ENCODE results near the gene NRXN3. TPM values are rescaled to one million over a fixed set of nuclear protein-coding genes. Genes with fewer than 3 reads are reported as not detected.

NRXN3 gene
- total RNA-seq, 4 donors from 2014 or later, result 4.1 to 11.9 (median 5.8) TPM

- no peak overlapping the region for H3K4me3 ChIP-seq
- TF ChIP-seq CTCF (IDR thresholded peaks at IDR 0.05), result no peak
- no peak for TF ChIP-seq POLR2A (IDR thresholded peaks at IDR 0.05)
- no peak for TF ChIP-seq POLR2AphosphoS5 (IDR thresholded peaks at IDR 0.05)
- TF ChIP-seq EP300 (IDR thresholded peaks at IDR 0.05; ENCODE audit: low read depth), result no peak
- H3K27ac ChIP-seq, result no peak overlapping the region
- H3K9me3 ChIP-seq, result no peaks in the 10 kb centered on the region
- intact Hi-C loops (cut with DNase I; ENCODE audit: low total_unique reads) (no loop called here), in situ Hi-C loops (cut with MboI; ENCODE audit: low pct_ligation_motif_present in 1 of 4, low pct_unique_long_range_greater_than_20kb in 1 of 4, low sequenced_read_pairs in 3 of 4) (no loop called here)
- DNase-seq, result no peak
- H3K27me3 ChIP-seq, result no peaks in the 10 kb centered on the region
- no peaks in the 10 kb centered on the region for H3K36me3 ChIP-seq
- no peaks in the 10 kb centered on the region for H3K4me1 ChIP-seq
- 78 to 88% methylated on average over 2 of the region's 2 CpGs for WGBS, 2 donors (ENCODE audit: low coverage in 1 of 2)
Measured at GRCh38 chr14:79878785-79879184, 1708.6 kb downstream of the NRXN3 start.

GRCh38 chr14:79881299-79881698, 1711.1 kb downstream of the NRXN3 start:
- TF ChIP-seq EP300 (IDR thresholded peaks at IDR 0.05; ENCODE audit: low read depth), result no peak
- no peak for TF ChIP-seq CTCF (IDR thresholded peaks at IDR 0.05)
- no peak for TF ChIP-seq POLR2A (IDR thresholded peaks at IDR 0.05)
- no peak for TF ChIP-seq POLR2AphosphoS5 (IDR thresholded peaks at IDR 0.05)

GRCh38 chr14:79890527-79890926, 1720.4 kb downstream of the NRXN3 start:
- in situ Hi-C loops (cut with MboI; ENCODE audit: low pct_ligation_motif_present in 1 of 4, low pct_unique_long_range_greater_than_20kb in 1 of 4, low sequenced_read_pairs in 3 of 4), result no loop called here
- no peaks in the 10 kb centered on the region for H3K36me3 ChIP-seq
- no peak overlapping the region for H3K4me3 ChIP-seq
- intact Hi-C loops (cut with DNase I; ENCODE audit: low total_unique reads), result no loop called here
- WGBS, 2 donors (ENCODE audit: low coverage in 1 of 2), result 38 to 49% methylated on average over 4 of the region's 4 CpGs
- no peak overlapping the region for H3K27ac ChIP-seq
- H3K27me3 ChIP-seq, result no peaks in the 10 kb centered on the region
- H3K4me1 ChIP-seq, result peaks cover 0 to under 1% (median 0%) of the 10 kb centered on the region in 4 donors
- no peak for TF ChIP-seq CTCF (IDR thresholded peaks at IDR 0.05)
- TF ChIP-seq POLR2A (IDR thresholded peaks at IDR 0.05), result no peak
- no peak for TF ChIP-seq EP300 (IDR thresholded peaks at IDR 0.05; ENCODE audit: low read depth)
- no peak for TF ChIP-seq POLR2AphosphoS5 (IDR thresholded peaks at IDR 0.05)
- no peaks in the 10 kb centered on the region for H3K9me3 ChIP-seq
- no peak for DNase-seq

More at GRCh38 chr14:79881299-79881698, 1711.1 kb downstream of the NRXN3 start:
- in situ Hi-C loops (cut with MboI; ENCODE audit: low pct_ligation_motif_present in 1 of 4, low pct_unique_long_range_greater_than_20kb in 1 of 4, low sequenced_read_pairs in 3 of 4), result no loop called here
- H3K27me3 ChIP-seq, result no peaks in the 10 kb centered on the region
- 46 to 53% methylated on average over 3 to 4 of the region's 4 CpGs for WGBS, 2 donors (ENCODE audit: low coverage in 1 of 2)
- no peak overlapping the region for H3K27ac ChIP-seq
- no peaks in the 10 kb centered on the region for H3K36me3 ChIP-seq
- no peaks in the 10 kb centered on the region for H3K9me3 ChIP-seq
- no peak for DNase-seq
- H3K4me3 ChIP-seq, result no peak overlapping the region
- intact Hi-C loops (cut with DNase I; ENCODE audit: low total_unique reads), result no loop called here
- H3K4me1 ChIP-seq, result no peaks in the 10 kb centered on the region

- intact Hi-C loops (cut with DNase I; ENCODE audit: low total_unique reads), result no loop called here
- in situ Hi-C loops (cut with MboI; ENCODE audit: low pct_ligation_motif_present in 1 of 4, low pct_unique_long_range_greater_than_20kb in 1 of 4, low sequenced_read_pairs in 3 of 4), result no loop called here
- Histone ChIP-seq H3K27ac (no peak overlapping the region), H3K27me3 (no peaks in the 10 kb centered on the region), H3K4me1 (peaks cover 0 to 4% (median 0%) of the 10 kb centered on the region in 4 donors), H3K36me3 (no peaks in the 10 kb centered on the region), H3K9me3 (no peaks in the 10 kb centered on the region), H3K4me3 (no peak overlapping the region)
- WGBS, 2 donors (ENCODE audit: low coverage in 1 of 2), result 60 to 68% methylated on average over 1 of the region's 1 CpG
- no peak for TF ChIP-seq POLR2A (IDR thresholded peaks at IDR 0.05)
- TF ChIP-seq POLR2AphosphoS5 (IDR thresholded peaks at IDR 0.05), result peak in 1 of 3 donors; percentile 10
- no peak for DNase-seq
Measured at GRCh38 chr14:79896009-79896408, 1725.8 kb downstream of the NRXN3 start.

GRCh38 chr14:79899610-79900009, 1729.4 kb downstream of the NRXN3 start:
- in situ Hi-C loops (cut with MboI; ENCODE audit: low pct_ligation_motif_present in 1 of 4, low pct_unique_long_range_greater_than_20kb in 1 of 4, low sequenced_read_pairs in 3 of 4) (no loop called here), intact Hi-C loops (cut with DNase I; ENCODE audit: low total_unique reads) (no loop called here)
- TF ChIP-seq POLR2A (IDR thresholded peaks at IDR 0.05) (no peak), EP300 (IDR thresholded peaks at IDR 0.05; ENCODE audit: low read depth) (no peak), CTCF (IDR thresholded peaks at IDR 0.05) (no peak), POLR2AphosphoS5 (IDR thresholded peaks at IDR 0.05) (no peak)
- peaks cover 0 to 4% (median 0%) of the 10 kb centered on the region in 4 donors for H3K4me1 ChIP-seq
- H3K36me3 ChIP-seq, result no peaks in the 10 kb centered on the region
- 84 to 100% methylated on average over 1 to 3 of the region's 3 CpGs for WGBS, 2 donors (ENCODE audit: low coverage in 1 of 2)
- H3K27me3 ChIP-seq, result no peaks in the 10 kb centered on the region
- H3K27ac ChIP-seq, result no peak overlapping the region
- H3K9me3 ChIP-seq, result no peaks in the 10 kb centered on the region
- H3K4me3 ChIP-seq, result no peak overlapping the region
- DNase-seq, result no peak
